Measurements from ENCODE around the gene RGS5.

The RGS5 gene

GRCh38 chr1:163169553-163169952 is 33.2 kb downstream of the RGS5 start:
- no peak for DNase-seq (ENCODE audit: low spot score)
- in situ Hi-C loops (cut with MboI; ENCODE audit: low pct_unique_long_range_greater_than_20kb, low sequenced_read_pairs, unreplicated experiment) = no loop called here
- TF ChIP-seq CTCF (IDR thresholded peaks at IDR 0.05; ENCODE audit: extremely low read depth, insufficient read depth, missing control alignments) = no peak

- TF ChIP-seq CTCF (IDR thresholded peaks at IDR 0.05; ENCODE audit: extremely low read depth, insufficient read depth, missing control alignments) = no peak
- in situ Hi-C loops (cut with MboI; ENCODE audit: low pct_unique_long_range_greater_than_20kb, low sequenced_read_pairs, unreplicated experiment) = no loop called here
- no peak for DNase-seq (ENCODE audit: low spot score)
Measured at GRCh38 chr1:163168053-163168452, 34.7 kb downstream of the RGS5 start.

DNA sequence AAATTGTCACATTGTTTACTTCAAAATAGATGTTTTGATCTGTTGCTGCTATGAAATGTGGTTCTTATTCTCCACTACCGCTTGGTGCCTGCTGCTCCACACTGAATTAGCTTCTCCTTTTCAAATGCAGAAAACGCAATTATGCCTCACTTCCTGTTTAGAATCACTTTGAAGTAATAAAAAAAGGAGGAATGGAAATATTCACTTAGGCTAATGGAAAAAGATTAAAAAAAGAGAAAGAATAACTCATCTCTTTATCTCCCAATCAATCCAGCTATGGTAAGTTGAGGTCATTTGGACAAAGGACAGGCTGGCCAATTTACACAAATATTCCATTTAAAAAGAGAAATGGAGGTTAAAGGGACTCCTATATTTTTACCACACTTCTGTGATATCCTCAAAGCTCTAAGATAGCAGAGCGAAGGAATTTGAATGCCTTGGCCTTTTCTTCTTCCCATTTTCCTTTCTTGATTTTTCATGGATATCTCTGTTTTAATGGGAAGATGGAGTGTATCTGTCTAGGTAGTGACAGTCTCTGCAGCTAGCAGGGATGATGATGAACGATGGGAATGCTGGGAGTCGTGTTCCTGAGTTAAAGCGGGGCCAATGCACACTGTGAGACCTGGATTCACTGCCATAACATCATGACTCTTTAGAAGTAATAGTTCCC is 35.7 kb downstream of the RGS5 start:
- no peak for TF ChIP-seq CTCF (IDR thresholded peaks at IDR 0.05; ENCODE audit: extremely low read depth, insufficient read depth, missing control alignments)
- in situ Hi-C loops (cut with MboI; ENCODE audit: low pct_unique_long_range_greater_than_20kb, low sequenced_read_pairs, unreplicated experiment) = no loop called here
- DNase-seq (ENCODE audit: low spot score) = no peak

DNA sequence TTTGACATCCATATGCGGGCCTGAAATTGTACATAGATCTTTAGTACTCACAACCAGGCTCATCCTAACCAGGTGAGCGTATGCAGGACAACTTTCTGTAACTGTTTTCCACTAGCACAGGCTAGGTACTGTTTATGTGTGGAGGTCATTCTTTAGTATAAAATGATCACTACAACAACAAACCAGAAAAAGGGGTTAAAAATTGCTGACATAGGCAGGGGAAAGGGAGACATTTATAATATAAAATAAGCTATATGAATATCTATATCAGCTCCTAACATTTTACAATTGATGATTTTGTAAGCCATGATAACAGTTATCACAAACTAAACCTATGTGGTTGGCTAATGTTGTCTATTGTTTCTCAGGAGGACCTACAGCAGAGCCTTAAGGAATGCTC is 37.6 kb downstream of the RGS5 start:
- in situ Hi-C loops (cut with MboI; ENCODE audit: low pct_unique_long_range_greater_than_20kb, low sequenced_read_pairs, unreplicated experiment) = no loop called here
- no peak for DNase-seq (ENCODE audit: low spot score)

GRCh38 chr1:163163881-163164582 is 38.7 kb downstream of the RGS5 start:
- in situ Hi-C loops (cut with MboI; ENCODE audit: low pct_unique_long_range_greater_than_20kb, low sequenced_read_pairs, unreplicated experiment) = no loop called here
- TF ChIP-seq CTCF (IDR thresholded peaks at IDR 0.05; ENCODE audit: extremely low read depth, insufficient read depth, missing control alignments) = no peak

More for the DNA sequence above, 37.6 kb downstream of the RGS5 start:
- no peak for TF ChIP-seq CTCF (IDR thresholded peaks at IDR 0.05; ENCODE audit: extremely low read depth, insufficient read depth, missing control alignments)

GRCh38 chr1:163163163-163163562 is 39.6 kb downstream of the RGS5 start:
- in situ Hi-C loops (cut with MboI; ENCODE audit: low pct_unique_long_range_greater_than_20kb, low sequenced_read_pairs, unreplicated experiment) = no loop called here
- DNase-seq (ENCODE audit: low spot score) = no peak
- TF ChIP-seq CTCF (IDR thresholded peaks at IDR 0.05; ENCODE audit: extremely low read depth, insufficient read depth, missing control alignments) = no peak

More at GRCh38 chr1:163163881-163164582, 38.7 kb downstream of the RGS5 start:
- DNase-seq (ENCODE audit: low spot score) = no peak
